Effector memory CD4-positive, alpha-beta T cell (primary cell): ENCODE results near the gene TSPAN1.

ENCODE experiments used
- DNase-seq, 3 donors: peaks; one replicate each; pipeline ENCODE4 v3.0.0-alpha.2; 2020
- H3K27ac ChIP-seq: 2 replicates; pipeline ENCODE4 v1.7.0; 2013; ENCODE audit warnings: mild to moderate bottlenecking, low read length, moderate library complexity; ENCODE audit not compliant: insufficient read depth, poor library complexity, severe bottlenecking
- H3K27me3 ChIP-seq: replicated peaks from 2 replicates; pipeline ENCODE4 v1.7.0; 2013; ENCODE audit warnings: mild to moderate bottlenecking, low read length; ENCODE audit not compliant: insufficient read depth, control insufficient read depth, poor library complexity, severe bottlenecking
- H3K36me3 ChIP-seq: 2 replicates; pipeline ENCODE4 v1.7.0; 2013; ENCODE audit warnings: mild to moderate bottlenecking, low read length, moderate library complexity; ENCODE audit not compliant: control insufficient read depth, insufficient read depth
- H3K4me1 ChIP-seq: 2 replicates; pipeline ENCODE4 v1.7.0; 2013; ENCODE audit warnings: low read length, mild to moderate bottlenecking; ENCODE audit not compliant: control insufficient read depth, insufficient read depth, poor library complexity, severe bottlenecking
- H3K4me3 ChIP-seq: 2 replicates; pipeline ENCODE4 v1.7.0; 2013; ENCODE audit warnings: low read length, low read depth, mild to moderate bottlenecking; ENCODE audit not compliant: insufficient read depth, poor library complexity, severe bottlenecking
- H3K9me3 ChIP-seq: 2 replicates; pipeline ENCODE4 v1.7.0; 2013; ENCODE audit warnings: mild to moderate bottlenecking, low read length, moderate library complexity; ENCODE audit not compliant: control insufficient read depth

TSPAN1 gene

DNA sequence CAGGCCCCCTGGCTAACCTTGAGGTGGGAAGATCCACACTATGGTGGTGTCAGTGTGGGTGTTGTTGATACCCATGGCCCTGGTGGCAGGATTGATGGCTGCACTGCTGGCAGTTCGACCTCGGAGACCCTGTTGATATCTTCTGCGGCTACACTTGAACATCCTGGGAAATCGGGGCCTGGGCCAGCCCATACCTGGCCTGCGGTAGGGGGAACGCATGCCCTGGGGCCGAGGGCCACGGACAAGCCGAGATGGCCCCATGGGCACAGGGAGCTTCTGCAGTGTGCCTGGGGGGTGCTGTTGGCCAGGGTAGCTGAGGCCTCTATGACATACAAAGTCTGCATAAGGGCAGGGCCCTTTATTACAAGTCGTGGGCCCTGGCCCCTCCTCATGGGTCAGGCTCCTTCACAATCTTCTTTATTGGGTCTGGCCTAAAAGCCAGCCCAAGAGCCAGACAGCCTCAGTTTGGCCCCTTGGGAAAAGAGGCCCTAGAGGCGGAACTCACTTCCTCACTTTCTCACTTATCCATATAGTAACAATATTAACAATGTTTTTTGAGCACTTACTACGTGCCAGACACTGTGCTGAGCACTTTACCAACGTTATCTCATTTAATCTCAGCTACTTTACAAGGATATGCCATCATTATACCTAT, 1.5 kb downstream of the TSPAN1 start, which contains the start of gene P3R3URF:
P3R3URF (minus strand) TSS at position 278 of the 655 bp plus-strand sequence; CDS start at position 261, 17 bp downstream.
- Histone ChIP-seq H3K36me3 (no peaks in the 10 kb centered on the region), H3K9me3 (no peaks in the 10 kb centered on the region), H3K27me3 (no peaks in the 10 kb centered on the region), H3K4me3 (no peak within 1 kb of the TSS), H3K4me1 (no peaks in the 10 kb centered on the region), H3K27ac (no peak within 1 kb of the TSS)
- DNase-seq, result no peak

DNA sequence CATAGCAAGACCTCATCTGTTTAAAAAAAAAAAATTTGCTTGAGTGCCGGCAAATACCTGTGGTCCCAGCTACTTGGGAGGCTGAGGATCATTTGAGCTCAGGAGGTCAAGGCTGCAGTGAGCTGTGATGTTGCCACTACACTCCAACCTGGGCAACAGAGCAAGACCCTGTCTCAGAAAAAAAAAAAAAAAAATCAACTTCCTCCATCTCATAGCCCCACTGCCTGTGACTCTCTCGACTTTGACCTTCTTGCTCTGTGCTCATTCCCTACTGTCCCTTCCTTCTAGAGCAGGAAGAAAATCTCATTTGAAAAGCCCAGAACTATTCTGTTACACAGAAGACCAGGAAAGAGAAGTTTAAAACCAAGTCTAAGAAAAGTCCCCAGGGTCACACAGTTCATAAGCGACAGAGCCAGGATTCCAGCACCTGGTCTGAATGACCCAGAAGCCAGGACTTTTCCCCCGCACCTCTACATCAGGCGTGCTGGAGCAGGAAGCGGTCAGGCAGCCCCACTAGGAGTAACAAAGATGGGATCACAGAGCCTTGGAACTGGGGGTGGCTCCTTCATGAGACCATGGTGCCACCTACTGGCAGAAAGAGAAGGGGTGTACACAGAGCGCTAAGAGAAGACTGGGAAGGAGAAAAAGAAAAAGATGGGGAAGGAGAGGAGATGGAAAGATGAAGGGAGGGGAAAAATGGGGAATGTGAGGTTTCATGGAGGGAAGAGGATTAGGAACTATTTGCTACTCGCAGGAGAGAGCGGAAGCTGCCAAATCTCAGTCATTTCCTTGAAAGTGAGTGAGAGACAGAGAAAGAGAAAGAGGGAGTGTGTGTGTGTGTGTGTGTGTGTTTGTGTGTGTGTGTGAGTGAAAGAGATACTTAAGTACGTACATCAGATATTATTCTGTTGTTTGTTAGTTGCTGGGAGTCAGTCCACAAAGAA, 4.5 kb downstream of the TSPAN1 start:
- Histone ChIP-seq H3K4me1 (no peaks in the 10 kb centered on the region), H3K27ac (no peak overlapping the region), H3K36me3 (no peaks in the 10 kb centered on the region), H3K4me3 (no peak overlapping the region), H3K27me3 (no peaks in the 10 kb centered on the region), H3K9me3 (no peaks in the 10 kb centered on the region)
- peak; percentile 31 to 50 (median 37) for DNase-seq

DNA sequence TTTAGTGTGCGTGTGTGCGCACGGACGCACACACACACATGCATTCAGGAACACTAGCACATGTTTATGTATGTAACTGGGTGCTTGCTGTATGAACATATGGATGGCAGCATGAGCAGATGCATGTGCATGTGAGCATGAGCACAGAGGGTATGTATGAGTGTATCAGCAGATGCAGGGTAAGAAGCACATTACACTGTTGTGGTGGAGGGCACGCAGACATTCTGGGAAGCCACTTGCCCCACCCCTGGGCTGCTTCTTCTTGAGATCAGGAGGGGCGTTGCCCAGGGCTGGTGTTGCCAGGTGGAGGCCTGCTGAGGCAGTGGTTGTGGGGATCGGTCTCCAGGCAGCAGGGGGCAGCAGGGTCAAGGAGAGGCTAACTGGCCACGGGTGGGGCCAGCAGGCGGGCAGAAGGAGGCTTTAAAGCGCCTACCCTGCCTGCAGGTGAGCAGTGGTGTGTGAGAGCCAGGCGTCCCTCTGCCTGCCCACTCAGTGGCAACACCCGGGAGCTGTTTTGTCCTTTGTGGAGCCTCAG, 5.3 kb downstream of the TSPAN1 start:
- no peak for DNase-seq
- H3K36me3 ChIP-seq, result no peaks in the 10 kb centered on the region
- no peaks in the 10 kb centered on the region for H3K9me3 ChIP-seq
- no peak overlapping the region for H3K27ac ChIP-seq
- no peak overlapping the region for H3K4me3 ChIP-seq
- H3K27me3 ChIP-seq, result no peaks in the 10 kb centered on the region
- H3K4me1 ChIP-seq, result no peaks in the 10 kb centered on the region

DNA sequence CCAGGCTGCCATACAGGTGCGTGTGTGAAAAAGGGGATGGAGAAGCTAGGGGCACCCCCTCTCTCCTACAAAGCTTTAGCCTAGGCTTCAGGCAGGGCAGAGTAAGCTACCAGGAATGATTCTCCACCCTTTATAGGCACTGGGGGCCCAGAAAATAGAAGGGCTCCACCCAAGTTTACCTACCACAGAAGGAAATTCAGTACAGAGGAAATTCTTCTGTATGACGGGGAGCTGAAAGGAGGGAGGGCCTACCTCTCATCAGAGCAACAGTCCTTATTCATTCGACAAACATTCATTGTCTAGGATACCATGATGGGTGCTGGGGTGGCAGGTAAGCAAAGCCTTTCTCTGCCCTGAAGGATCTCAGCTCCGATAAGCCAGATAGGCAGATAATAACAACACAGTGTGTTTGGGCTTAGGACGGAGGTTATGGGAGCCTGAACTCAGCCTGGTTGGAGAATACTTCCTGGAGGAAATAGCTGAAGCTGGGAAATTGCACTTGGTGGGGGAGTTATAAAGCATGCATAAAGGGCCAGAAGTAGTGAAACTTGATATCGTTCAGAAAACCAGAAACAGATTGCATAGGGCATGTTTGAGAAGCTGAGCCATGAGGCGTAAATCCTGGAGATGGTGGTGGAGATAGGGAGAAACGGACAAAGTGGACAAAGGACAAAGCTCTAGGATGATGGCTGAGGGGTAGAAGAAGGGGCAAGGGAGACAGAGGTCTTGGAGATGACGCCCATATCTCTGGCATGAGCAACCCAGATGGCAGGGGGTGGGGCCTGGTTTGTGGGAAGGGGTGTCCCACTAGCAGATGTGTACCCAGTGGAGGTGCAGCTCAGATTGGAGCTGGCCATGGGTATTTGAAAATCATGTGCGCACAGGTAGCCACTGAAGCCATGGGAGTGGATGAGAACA, 6.7 kb downstream of the TSPAN1 start:
- H3K4me1 ChIP-seq, result no peaks in the 10 kb centered on the region
- H3K9me3 ChIP-seq, result no peaks in the 10 kb centered on the region
- no peak overlapping the region for H3K4me3 ChIP-seq
- no peak overlapping the region for H3K27ac ChIP-seq
- no peaks in the 10 kb centered on the region for H3K27me3 ChIP-seq
- no peaks in the 10 kb centered on the region for H3K36me3 ChIP-seq
- no peak for DNase-seq

DNA sequence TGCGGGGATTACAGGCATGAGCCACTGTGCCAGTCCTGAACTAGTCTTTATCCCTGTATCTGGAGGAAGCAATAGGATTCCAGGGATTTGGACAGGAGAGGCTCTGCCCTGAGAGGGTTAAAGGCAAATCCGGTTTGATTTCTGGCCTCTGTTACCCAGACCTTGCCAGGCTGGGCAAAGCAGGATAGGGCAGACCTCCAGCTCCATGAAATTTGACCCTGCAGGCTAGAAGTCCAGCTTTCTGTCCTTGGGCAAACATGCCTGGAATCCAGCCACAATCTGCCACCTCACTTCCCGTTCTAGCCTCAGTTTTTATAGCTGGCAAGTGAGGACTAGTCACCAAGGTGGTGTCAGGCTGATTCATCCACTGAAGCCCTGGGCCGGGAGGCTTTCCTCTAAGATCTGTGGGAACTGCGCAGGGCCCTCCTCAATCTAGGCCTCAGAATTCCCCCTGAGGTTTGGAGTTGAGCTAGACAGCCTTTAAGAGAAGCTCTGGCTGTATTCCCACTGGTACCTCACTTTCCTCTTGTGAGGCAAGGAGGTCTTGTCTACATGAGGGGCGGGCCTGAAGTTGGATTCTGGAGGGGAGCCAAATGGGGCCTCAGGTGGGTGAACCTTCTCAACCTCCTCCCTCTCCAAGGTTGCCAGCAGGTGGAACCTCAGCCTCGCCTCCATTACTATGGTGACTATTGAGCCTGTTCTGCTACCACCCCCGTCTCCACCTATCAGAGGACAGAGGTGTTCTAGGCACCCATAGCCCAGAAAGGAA, 8.4 kb downstream of the TSPAN1 start:
- Histone ChIP-seq H3K4me1 (no peaks in the 10 kb centered on the region), H3K27ac (no peak overlapping the region)
- DNase-seq, result no peak

DNA sequence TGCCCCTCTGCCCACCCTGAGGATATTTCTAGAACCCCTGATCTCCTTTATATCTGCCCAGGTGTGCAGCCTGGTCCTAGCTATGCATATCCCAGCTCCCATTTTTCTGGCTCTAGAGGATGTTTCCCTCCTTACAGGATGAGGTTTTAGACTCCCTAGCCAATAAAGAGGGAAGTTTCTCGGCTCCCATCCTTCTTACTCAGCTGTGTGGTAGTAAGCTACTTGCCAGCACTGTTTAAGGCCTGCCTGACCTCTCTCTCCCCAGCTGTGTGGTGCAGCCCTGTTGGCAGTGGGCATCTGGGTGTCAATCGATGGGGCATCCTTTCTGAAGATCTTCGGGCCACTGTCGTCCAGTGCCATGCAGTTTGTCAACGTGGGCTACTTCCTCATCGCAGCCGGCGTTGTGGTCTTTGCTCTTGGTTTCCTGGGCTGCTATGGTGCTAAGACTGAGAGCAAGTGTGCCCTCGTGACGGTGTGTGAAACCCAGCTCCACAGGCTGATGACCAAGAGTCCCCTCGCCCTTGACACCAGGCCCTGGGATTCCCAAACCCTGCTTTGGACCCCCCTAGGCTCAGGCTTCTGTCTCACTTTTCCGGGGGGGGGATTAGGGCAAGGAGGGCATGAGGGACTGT, 9.2 kb downstream of the TSPAN1 start:
- H3K27ac ChIP-seq, result no peak overlapping the region

More for the DNA sequence above, 8.4 kb downstream of the TSPAN1 start:
- Histone ChIP-seq H3K4me3 (no peak overlapping the region), H3K27me3 (no peaks in the 10 kb centered on the region), H3K36me3 (peaks cover 5% of the 10 kb centered on the region), H3K9me3 (no peaks in the 10 kb centered on the region)

DNA sequence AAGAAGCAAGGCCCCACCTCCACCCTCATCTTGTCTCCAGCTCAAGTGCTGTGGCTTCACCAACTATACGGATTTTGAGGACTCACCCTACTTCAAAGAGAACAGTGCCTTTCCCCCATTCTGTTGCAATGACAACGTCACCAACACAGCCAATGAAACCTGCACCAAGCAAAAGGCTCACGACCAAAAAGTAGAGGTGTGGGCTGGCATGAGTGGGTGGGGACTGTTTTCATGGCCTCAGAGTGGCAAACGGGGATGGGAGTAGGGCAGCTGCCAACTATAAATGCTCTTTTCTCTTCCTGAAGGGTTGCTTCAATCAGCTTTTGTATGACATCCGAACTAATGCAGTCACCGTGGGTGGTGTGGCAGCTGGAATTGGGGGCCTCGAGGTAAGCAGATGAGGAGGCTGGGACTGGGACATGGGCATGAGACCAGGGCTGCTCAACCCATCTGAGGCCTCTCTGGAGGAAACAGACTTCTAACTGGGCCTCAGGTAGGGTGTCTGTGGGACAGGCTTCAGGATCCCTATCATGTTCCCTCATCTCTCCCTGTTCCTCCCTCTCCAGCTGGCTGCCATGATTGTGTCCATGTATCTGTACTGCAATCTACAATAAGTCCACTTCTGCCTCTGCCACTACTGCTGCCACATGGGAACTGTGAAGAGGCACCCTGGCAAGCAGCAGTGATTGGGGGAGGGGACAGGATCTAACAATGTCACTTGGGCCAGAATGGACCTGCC, 10.2 kb downstream of the TSPAN1 start:
- H3K27ac ChIP-seq, result no peak overlapping the region
- H3K36me3 ChIP-seq, result peaks cover 10% of the 10 kb centered on the region
- DNase-seq, result no peak
- H3K4me1 ChIP-seq, result no peaks in the 10 kb centered on the region
- no peaks in the 10 kb centered on the region for H3K27me3 ChIP-seq
- no peak overlapping the region for H3K4me3 ChIP-seq
- no peaks in the 10 kb centered on the region for H3K9me3 ChIP-seq

More for the DNA sequence above, 9.2 kb downstream of the TSPAN1 start:
- no peak for DNase-seq
- Histone ChIP-seq H3K36me3 (peaks cover 6% of the 10 kb centered on the region), H3K4me3 (no peak overlapping the region), H3K9me3 (no peaks in the 10 kb centered on the region), H3K27me3 (no peaks in the 10 kb centered on the region), H3K4me1 (no peaks in the 10 kb centered on the region)

DNA sequence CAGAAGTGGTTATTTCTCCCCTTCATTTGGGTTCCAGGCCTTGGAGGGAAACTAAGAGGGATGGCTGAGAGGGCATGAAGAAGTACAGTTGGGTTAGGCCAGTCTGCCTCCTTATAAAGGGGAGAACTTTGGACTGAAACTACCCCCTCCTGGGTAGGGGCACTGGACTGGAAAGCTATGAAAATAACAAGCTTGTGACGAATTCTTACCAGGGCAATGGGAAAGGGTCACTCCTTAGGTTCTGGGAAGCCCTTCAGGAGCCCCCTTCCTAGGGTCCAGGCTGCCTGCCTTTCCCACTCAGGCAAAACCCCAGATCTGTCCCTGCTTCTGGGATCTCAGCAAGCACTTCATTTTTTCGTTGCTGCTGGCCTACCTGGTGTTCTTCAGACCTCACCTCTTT, 11.2 kb downstream of the TSPAN1 start:
- Histone ChIP-seq H3K36me3 (peaks cover 20% of the 10 kb centered on the region), H3K9me3 (no peaks in the 10 kb centered on the region), H3K27me3 (no peaks in the 10 kb centered on the region), H3K27ac (no peak overlapping the region), H3K4me3 (no peak overlapping the region), H3K4me1 (no peaks in the 10 kb centered on the region)
- no peak for DNase-seq
